Glutamatergic neuron (in vitro differentiated cells): ENCODE measurements around the gene CDKN1C. TPM values are rescaled to one million over a fixed set of nuclear protein-coding genes. Genes with fewer than 3 reads are reported as not detected.

ENCODE experiments used
- DNase-seq: peaks from one replicate; pipeline ENCODE4 v3.0.0; 2022
- H3K27ac Mint-ChIP-seq: one replicate; pipeline ENCODE4 v1.8.0; 2020; ENCODE audit warnings: mild to moderate bottlenecking, mixed read lengths, inconsistent platforms; ENCODE audit not compliant: unreplicated experiment
- H3K27me3 Mint-ChIP-seq: one replicate; pipeline ENCODE4 v1.8.0; 2020; ENCODE audit warnings: mild to moderate bottlenecking, moderate library complexity, mixed read lengths, inconsistent platforms; ENCODE audit not compliant: unreplicated experiment
- H3K36me3 Mint-ChIP-seq: one replicate; pipeline ENCODE4 v1.8.0; 2020; ENCODE audit warnings: mild to moderate bottlenecking, mixed read lengths, inconsistent platforms; ENCODE audit not compliant: unreplicated experiment
- H3K4me1 Mint-ChIP-seq: one replicate; pipeline ENCODE4 v1.8.0; 2020; ENCODE audit warnings: mild to moderate bottlenecking, low read depth, mixed read lengths, inconsistent platforms; ENCODE audit not compliant: unreplicated experiment
- H3K4me3 Mint-ChIP-seq: one replicate; pipeline ENCODE4 v1.8.0; 2020; ENCODE audit warnings: mild to moderate bottlenecking, mixed read lengths, inconsistent platforms; ENCODE audit not compliant: unreplicated experiment
- H3K9me3 Mint-ChIP-seq: one replicate; pipeline ENCODE4 v1.8.0; 2020; ENCODE audit warnings: mild to moderate bottlenecking, moderate library complexity, mixed read lengths, inconsistent platforms; ENCODE audit not compliant: unreplicated experiment
- CTCF ChIP-seq: fragments of 200-600 bp; sonication (generic); IDR thresholded peaks from one replicate; pipeline ENCODE4 v1.5.0; 2021; ENCODE audit not compliant: partially characterized antibody, unreplicated experiment
- total RNA-seq: library from RNA; stranded (reverse); fragmentation: NEBNext Ultra II Directional; extraction: Animal tissue kit (Norgen Biotek cat#: 25700); gene quantifications from one replicate; pipeline ENCODE4 v1.2.1, GENCODE V29; 2021; ENCODE audit not compliant: unreplicated experiment

Gene CDKN1C
- total RNA-seq, 1 donor from 2014 or later, result 391 TPM

- TF ChIP-seq CTCF, result no peak
- Mint-ChIP-seq H3K4me1 (no peaks in the 10 kb centered on the region), H3K27ac (no peak overlapping the region), H3K9me3 (no peaks in the 10 kb centered on the region), H3K36me3 (no peaks in the 10 kb centered on the region), H3K4me3 (no peak overlapping the region), H3K27me3 (no peaks in the 10 kb centered on the region)
- no peak for DNase-seq
Observed at GRCh38 chr11:2914455-2915195, 29.1 kb upstream of the CDKN1C start.

DNA sequence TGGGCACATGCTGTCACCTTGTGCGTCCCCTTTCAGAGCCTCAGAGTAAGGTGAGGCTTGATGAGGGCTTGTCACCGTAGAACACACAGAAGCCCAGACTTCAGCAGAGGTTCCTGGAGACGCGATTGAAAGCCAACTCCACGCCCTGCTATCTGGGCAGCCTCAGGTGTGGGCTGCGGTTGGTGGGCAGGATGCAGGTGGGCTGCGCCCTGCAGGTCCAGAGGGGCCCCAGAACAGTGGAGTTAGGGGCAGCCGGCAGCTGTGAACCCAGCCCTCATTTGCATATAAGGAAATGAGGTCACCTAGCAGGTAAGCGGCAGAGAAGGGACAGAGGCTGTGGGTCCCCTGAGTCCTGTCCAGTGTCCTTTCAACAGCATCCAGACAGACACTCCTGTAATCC, 28.2 kb upstream of the CDKN1C start:
- H3K9me3 Mint-ChIP-seq, result no peaks in the 10 kb centered on the region
- no peaks in the 10 kb centered on the region for H3K4me1 Mint-ChIP-seq
- no peaks in the 10 kb centered on the region for H3K27me3 Mint-ChIP-seq
- no peaks in the 10 kb centered on the region for H3K36me3 Mint-ChIP-seq
- TF ChIP-seq CTCF, result no peak
- no peak overlapping the region for H3K4me3 Mint-ChIP-seq
- DNase-seq, result no peak
- H3K27ac Mint-ChIP-seq, result no peak overlapping the region

DNA sequence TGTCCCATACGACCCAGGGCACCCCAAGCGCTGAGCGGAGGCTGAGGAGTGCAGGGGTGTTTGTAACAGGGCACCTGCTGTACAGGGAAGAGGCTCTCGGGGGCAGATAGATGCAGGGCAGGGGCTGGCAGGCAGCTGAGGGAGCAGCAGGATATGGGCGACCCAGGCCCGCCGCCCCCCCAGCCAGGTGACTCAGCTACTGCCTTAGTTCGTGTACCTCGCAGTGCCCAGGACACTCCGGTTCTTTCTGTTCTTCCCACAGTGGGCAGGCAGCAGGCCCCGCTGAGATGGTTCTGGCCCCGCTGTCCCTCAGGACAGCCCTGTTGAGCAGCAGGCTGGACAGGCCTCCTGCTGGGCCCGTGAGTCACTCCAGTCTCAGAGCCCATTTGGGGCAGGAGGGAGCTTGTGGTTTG, 27.4 kb upstream of the CDKN1C start:
- Mint-ChIP-seq H3K36me3 (no peaks in the 10 kb centered on the region), H3K27ac (no peak overlapping the region), H3K4me1 (no peaks in the 10 kb centered on the region), H3K27me3 (no peaks in the 10 kb centered on the region), H3K9me3 (no peaks in the 10 kb centered on the region), H3K4me3 (no peak overlapping the region)
- DNase-seq, result no peak
- TF ChIP-seq CTCF, result no peak

DNA sequence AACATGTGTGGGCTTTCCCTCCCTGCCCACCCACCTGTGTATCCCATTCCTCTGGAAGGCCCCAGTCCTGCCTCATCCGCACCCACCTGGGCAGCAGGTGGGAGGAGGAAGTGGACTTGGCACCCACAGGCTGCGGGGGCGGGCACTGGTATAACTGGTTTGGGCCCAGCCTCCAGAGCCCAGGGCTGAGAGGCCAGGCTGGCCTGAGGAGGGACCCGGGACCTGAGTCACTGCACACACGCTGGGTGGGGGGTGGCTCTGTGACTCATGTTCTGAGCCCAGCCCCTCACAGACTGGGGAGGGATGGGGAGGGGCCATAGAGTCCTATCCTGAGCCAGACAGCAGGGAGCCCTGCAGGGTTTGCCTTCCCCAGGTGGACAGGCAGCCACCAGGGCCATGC, 26.9 kb upstream of the CDKN1C start:
- H3K36me3 Mint-ChIP-seq, result peaks cover under 1% of the 10 kb centered on the region
- H3K27me3 Mint-ChIP-seq, result no peaks in the 10 kb centered on the region
- no peak overlapping the region for H3K4me3 Mint-ChIP-seq
- no peak for DNase-seq
- H3K27ac Mint-ChIP-seq, result no peak overlapping the region
- peaks cover under 1% of the 10 kb centered on the region for H3K9me3 Mint-ChIP-seq
- no peaks in the 10 kb centered on the region for H3K4me1 Mint-ChIP-seq
- no peak for TF ChIP-seq CTCF

GRCh38 chr11:2911785-2912391, 26.3 kb upstream of the CDKN1C start:
- Mint-ChIP-seq H3K9me3 (peaks cover 3% of the 10 kb centered on the region), H3K36me3 (peaks cover 4% of the 10 kb centered on the region), H3K4me3 (no peak overlapping the region), H3K27ac (no peak overlapping the region), H3K27me3 (no peaks in the 10 kb centered on the region), H3K4me1 (no peaks in the 10 kb centered on the region)
- DNase-seq, result no peak
- TF ChIP-seq CTCF, result no peak
